Common myeloid progenitor, CD34-positive (primary cell): ENCODE measurements around the gene FBLN7.

Experiments
- CTCF ChIA-PET: fragments of 350-600 bp; sonication (Branson Sonifier 250); formaldehyde crosslinking; loops from one replicate; lab custom pipeline; 2021; ENCODE audit warnings: antibody characterized with exemption; lab: Charles Lee
- POLR2A ChIA-PET: fragments of 350-600 bp; sonication (Branson Sonifier 250); formaldehyde crosslinking; loops from one replicate; lab custom pipeline; 2021; ENCODE audit warnings: antibody characterized with exemption; lab: Charles Lee
- DNase-seq, 3 donors: peaks; one replicate each; pipeline versions ENCODE4 v3.0.0 to v3.0.0-alpha.2; 2013
- H3K27ac ChIP-seq, 2 experiments: 1 replicate in 1 of 2; 2 replicates in 1 of 2; pipeline ENCODE4 v1.7.0; 2013; ENCODE audit warnings: inconsistent platforms in 2 of 2, low read length in 2 of 2, mild to moderate bottlenecking in 2 of 2, low read depth in 1 of 2, moderate library complexity in 1 of 2; ENCODE audit not compliant: severe bottlenecking in 2 of 2, insufficient read depth in 1 of 2, poor library complexity in 1 of 2
- H3K27me3 ChIP-seq, 5 experiments: replicated peaks in 2 of 5; 1 replicate in 3 of 5; 2 replicates in 2 of 5; pipeline versions ENCODE4 v1.6.1 to v1.7.0; 2013; ENCODE audit warnings: low read length in 4 of 5, mild to moderate bottlenecking in 2 of 5, moderate library complexity in 2 of 5, inconsistent platforms in 1 of 5; ENCODE audit not compliant: insufficient read depth in 5 of 5, control insufficient read depth in 4 of 5
- H3K36me3 ChIP-seq, 4 experiments: 1 replicate in 2 of 4; 2 replicates in 2 of 4; pipeline versions ENCODE4 v1.6.1 to v1.7.0; 2013; ENCODE audit warnings: low read length in 3 of 4, control low read depth in 1 of 4, mild to moderate bottlenecking in 1 of 4; ENCODE audit not compliant: control insufficient read depth in 4 of 4, insufficient read depth in 4 of 4
- H3K4me1 ChIP-seq, 4 experiments: 1 replicate in 3 of 4; 2 replicates in 1 of 4; pipeline versions ENCODE4 v1.6.1 to v1.7.1; 2013; ENCODE audit warnings: low read length in 3 of 4, mild to moderate bottlenecking in 3 of 4, control low read depth in 1 of 4, inconsistent platforms in 1 of 4, moderate library complexity in 1 of 4; ENCODE audit not compliant: control insufficient read depth in 4 of 4, insufficient read depth in 4 of 4; ENCODE audit errors: control extremely low read depth in 1 of 4
- H3K4me3 ChIP-seq, 7 experiments: 1 replicate in 4 of 7; 2 replicates in 3 of 7; pipeline versions ENCODE4 v1.5.1 to v1.7.0; 2013; ENCODE audit warnings: mild to moderate bottlenecking in 7 of 7, low read length in 6 of 7, moderate library complexity in 6 of 7, inconsistent platforms in 2 of 7, low read depth in 2 of 7, control low read depth in 1 of 7; ENCODE audit not compliant: insufficient read depth in 4 of 7, control insufficient read depth in 1 of 7; ENCODE audit errors: extremely low read depth in 1 of 7
- H3K9me3 ChIP-seq, 5 experiments: 1 replicate in 4 of 5; 2 replicates in 1 of 5; pipeline versions ENCODE4 v1.6.1 to v1.7.1; 2013; ENCODE audit warnings: low read length in 4 of 5, mild to moderate bottlenecking in 2 of 5, inconsistent platforms in 1 of 5, low read depth in 1 of 5, moderate library complexity in 1 of 5; ENCODE audit not compliant: control insufficient read depth in 4 of 5, insufficient read depth in 2 of 5; ENCODE audit errors: control extremely low read depth in 1 of 5
- WGBS: methylation state at CpG from one replicate; pipeline ENCODE4 v1.1.5; 2013; ENCODE audit not compliant: insufficient coverage; 5-methylcytosine and 5-hydroxymethylcytosine counted together

The FBLN7 gene

GRCh38 chr2:112151271-112151670, 13.1 kb downstream of the FBLN7 start:
- no peak overlapping the region for H3K4me3 ChIP-seq
- H3K9me3 ChIP-seq: no peaks in the 10 kb centered on the region
- 100% methylated on average over 3 of the region's 5 CpGs for WGBS
- DNase-seq: no peak
- H3K36me3 ChIP-seq: no peaks in the 10 kb centered on the region
- CTCF ChIA-PET: interaction anchor here (1.7 kb wide), 1 partner anchor 31 kb away, joined by 3 read pairs; no protein-coding TSS in a partner anchor
- H3K27ac ChIP-seq: no peak overlapping the region
- H3K27me3 ChIP-seq: no peaks in the 10 kb centered on the region
- peaks cover 0 to 15% (median 11%) of the 10 kb centered on the region in 4 experiments for H3K4me1 ChIP-seq
- POLR2A ChIA-PET: no interaction called here

DNA sequence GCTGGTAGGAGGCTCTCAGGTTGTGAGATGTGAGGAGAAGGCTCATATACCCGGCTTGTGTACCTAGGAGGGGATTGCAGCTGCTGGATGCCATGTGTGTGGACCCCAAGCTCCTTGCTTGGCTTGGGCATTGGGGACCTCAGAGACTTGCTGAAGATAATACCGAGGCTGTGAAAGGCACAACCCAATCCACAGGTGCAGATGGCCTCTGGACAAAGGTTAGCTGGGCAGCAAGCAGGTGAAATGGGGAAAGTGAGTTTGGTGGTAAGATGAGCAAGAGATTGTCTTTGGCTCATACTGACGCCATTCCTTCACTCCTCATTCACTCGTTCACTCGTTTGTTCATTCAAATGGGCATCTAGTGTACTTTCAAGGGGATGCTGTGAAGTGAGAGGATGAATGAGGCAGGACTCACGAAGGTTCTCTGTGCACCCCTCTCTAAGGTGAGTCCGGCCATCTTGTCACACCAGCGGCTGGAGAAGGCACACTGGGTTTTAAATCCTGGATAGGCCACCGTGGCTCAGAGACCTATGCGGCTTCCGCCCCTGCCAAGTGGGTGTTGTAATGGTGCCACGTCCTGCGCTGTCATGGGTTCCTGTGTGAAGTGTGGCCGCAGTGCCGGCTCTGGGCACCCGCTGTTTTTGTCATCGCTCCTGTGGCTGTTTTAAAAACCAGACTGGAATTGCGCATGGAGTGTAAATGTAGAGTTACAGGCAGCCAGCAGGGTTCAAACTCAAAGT, 13.7 kb downstream of the FBLN7 start:
- no peaks in the 10 kb centered on the region for H3K36me3 ChIP-seq
- no peaks in the 10 kb centered on the region for H3K9me3 ChIP-seq
- no peak for DNase-seq
- no peak overlapping the region for H3K4me3 ChIP-seq
- peaks cover 0 to 15% (median 13%) of the 10 kb centered on the region in 4 experiments for H3K4me1 ChIP-seq
- POLR2A ChIA-PET: no interaction called here
- H3K27ac ChIP-seq: no peak overlapping the region
- H3K27me3 ChIP-seq: no peaks in the 10 kb centered on the region
- CTCF ChIA-PET: interaction anchor here (1.7 kb wide), 1 partner anchor 30 kb away, joined by 3 read pairs; no protein-coding TSS in a partner anchor
- WGBS: 96% methylated on average over 17 of the region's 18 CpGs

- H3K4me3 ChIP-seq: no peak overlapping the region
- H3K36me3 ChIP-seq: no peaks in the 10 kb centered on the region
- CTCF ChIA-PET: no interaction called here
- H3K27me3 ChIP-seq: no peaks in the 10 kb centered on the region
- POLR2A ChIA-PET: no interaction called here
- H3K4me1 ChIP-seq: peaks cover 0 to 15% (median 13%) of the 10 kb centered on the region in 4 experiments
- H3K9me3 ChIP-seq: no peaks in the 10 kb centered on the region
- DNase-seq: no peak
- H3K27ac ChIP-seq: no peak overlapping the region
- 97% methylated on average over 7 of the region's 10 CpGs for WGBS
Observed at GRCh38 chr2:112152476-112153178, 14.4 kb downstream of the FBLN7 start.

GRCh38 chr2:112153179-112153490, 14.9 kb downstream of the FBLN7 start:
- no peak for DNase-seq
- Histone ChIP-seq H3K4me1 (peaks cover 0 to 15% (median 13%) of the 10 kb centered on the region in 4 experiments), H3K27ac (no peak overlapping the region), H3K9me3 (no peaks in the 10 kb centered on the region), H3K27me3 (no peaks in the 10 kb centered on the region), H3K36me3 (no peaks in the 10 kb centered on the region), H3K4me3 (no peak overlapping the region)
- ChIA-PET CTCF (no interaction called here), POLR2A (no interaction called here)
- 98% methylated on average over 12 of the region's 12 CpGs for WGBS

GRCh38 chr2:112153501-112153900, 15.3 kb downstream of the FBLN7 start:
- POLR2A ChIA-PET: no interaction called here
- no peaks in the 10 kb centered on the region for H3K9me3 ChIP-seq
- no peaks in the 10 kb centered on the region for H3K36me3 ChIP-seq
- no peaks in the 10 kb centered on the region for H3K27me3 ChIP-seq
- no peak overlapping the region for H3K4me3 ChIP-seq
- no peak overlapping the region for H3K27ac ChIP-seq
- 93% methylated on average over 10 of the region's 10 CpGs for WGBS
- CTCF ChIA-PET: no interaction called here
- peaks cover 0 to 15% (median 13%) of the 10 kb centered on the region in 4 experiments for H3K4me1 ChIP-seq
- DNase-seq: no peak

DNA sequence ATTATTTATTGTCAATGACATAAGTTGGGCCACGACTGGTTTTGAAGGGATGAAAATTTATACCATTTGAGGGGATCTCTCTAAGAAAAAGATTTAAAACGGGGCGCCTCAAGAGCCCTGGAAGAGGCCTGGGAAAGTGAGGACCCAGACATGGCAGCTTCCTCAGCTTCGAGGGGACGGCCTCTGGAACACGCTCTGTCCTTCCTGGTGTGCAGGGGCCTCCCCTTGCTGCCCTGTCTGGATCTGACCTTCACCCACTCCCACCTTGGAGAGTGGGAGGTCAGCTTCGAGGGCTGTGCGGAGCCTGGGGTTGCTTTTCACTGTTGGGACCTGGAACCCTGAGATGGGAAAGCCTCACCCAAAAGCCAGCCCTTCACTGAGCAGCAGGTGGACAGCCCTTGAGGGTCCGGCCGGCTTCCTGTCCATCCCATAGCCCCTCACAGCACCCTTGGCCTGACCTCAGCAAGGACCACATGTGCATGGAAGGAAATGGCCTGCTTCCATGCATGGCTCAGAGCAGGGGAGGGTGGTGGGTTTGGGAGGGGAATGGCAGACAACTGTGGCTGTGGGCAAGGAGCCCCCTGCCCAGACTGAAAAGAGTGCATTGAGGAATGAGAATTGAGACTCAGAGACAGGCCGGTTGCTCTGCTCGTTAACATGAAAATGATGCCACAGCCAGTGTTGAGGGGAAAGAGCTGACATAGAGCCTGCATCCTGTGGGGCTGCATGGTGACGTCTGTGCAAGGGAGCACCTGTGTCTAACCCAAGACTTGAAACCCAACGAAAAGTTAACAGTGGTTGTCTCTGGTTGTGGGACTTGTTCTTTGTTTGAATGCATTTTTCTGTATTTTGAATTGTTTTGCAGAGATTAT, 16.3 kb downstream of the FBLN7 start:
- DNase-seq: peak in 2 of 3 donors; percentile 22 to 51
- Histone ChIP-seq H3K36me3 (no peaks in the 10 kb centered on the region), H3K27ac (no peak overlapping the region), H3K27me3 (no peaks in the 10 kb centered on the region), H3K9me3 (no peaks in the 10 kb centered on the region), H3K4me1 (peaks cover 0 to 15% (median 13%) of the 10 kb centered on the region in 4 experiments), H3K4me3 (no peak overlapping the region)
- 87% methylated on average over 9 of the region's 14 CpGs for WGBS
- ChIA-PET CTCF (no interaction called here), POLR2A (no interaction called here)
